ENCODE measurements around the gene NCKAP1.
A peak's percentile ranks its signal among the peaks of the same experiment; 100 is the strongest.

NCKAP1 gene

GRCh38 chr2:182949572-182950189 lies 88.6 kb downstream of the NCKAP1 start:
- peak; percentile 20 for DNase-seq

DNA sequence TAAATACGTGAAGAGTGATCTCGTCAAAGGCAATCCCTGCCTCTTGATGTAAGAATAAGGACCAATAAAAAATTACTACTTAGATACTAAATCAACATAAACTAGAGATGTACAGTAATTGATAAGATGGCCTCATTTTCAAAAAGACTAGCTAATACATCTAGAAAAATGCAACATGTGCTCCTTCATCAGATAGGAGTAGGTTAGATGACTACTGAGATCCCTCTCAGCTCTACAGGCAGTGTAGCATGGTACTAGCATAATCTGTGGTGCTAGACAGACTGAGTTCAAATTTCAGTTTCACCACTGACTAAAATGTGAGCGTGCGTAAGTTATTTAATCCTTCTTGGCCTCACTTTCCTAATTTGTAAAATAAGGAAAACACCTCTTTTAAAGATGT lies 89.2 kb downstream of the NCKAP1 start:
- DNase-seq, result no peak

DNA sequence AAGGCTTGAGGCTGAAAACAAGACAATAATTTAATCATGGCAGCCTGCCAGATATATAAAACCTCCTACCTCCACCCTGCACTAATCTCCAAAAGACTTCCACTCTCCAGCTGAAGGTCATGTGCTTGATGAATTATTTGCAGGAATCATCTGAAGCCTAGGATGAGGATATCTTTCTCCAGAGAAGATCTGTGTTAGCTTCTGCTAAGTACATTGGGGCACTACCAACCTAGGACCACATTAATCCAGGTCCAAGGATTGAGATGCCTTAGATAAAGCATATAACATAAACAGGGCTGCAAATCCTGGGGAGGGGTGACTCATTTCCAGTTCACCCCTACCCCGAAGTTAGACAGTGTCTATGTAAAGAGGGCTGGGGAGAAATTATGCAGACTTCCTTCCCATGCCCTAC lies 91.3 kb downstream of the NCKAP1 start:
- peak; percentile 90 for DNase-seq

DNA sequence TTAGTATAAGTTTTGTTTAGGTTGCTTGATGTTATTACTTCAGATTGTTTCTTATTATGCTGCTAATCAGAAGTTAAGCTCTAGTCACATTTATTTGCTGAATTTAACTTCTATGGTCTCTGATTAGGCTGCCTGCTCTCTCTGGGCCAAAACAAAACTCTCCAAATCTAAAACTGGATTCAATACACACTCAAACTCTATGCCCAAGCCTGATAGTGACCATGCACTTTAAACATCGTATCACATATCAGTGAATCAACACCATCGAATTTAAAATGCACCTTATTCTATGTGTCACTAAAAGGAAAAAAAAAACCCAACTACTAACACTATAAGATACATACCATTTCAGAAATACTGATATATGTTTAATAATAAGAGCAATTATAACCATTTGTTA lies 94.9 kb downstream of the NCKAP1 start:
- no peak for DNase-seq

DNA sequence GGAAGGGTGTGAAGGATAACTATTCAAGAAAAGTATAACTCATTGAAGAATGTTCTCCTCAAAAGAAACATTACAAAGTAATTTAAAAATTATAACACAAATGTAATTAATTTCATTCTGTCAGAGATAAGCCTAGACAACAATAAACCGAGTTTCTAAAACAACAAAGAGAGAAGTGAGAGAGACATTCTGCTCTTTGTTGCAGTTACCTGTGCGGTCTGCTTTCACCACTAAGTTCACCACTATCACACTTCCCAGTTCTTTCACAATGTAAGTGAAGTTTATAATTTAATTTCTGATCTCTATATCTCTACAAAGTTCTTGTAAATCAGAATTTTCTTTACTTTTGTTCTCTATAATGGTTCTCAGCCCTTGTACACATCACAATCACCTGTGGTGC lies 95.5 kb downstream of the NCKAP1 start:
- no peak for DNase-seq

DNA sequence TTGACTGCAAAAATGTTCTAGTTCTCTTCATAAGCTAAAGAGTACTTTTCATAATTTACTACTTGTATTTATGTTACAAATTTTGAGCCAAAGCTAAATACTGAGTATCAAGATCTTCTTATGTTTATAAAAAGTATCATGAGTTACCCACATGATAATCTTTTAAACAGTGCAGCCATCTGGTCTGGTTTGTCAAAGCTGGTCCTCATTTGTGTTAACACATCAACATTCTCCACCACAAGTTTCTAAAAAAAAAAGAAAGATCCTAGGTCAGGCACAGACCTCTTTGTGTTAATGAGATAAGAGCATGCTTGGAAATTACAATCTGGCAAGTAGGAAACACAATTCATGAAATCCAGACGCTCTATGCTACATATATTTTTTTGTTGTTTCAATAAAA lies 96.3 kb downstream of the NCKAP1 start:
- peak; percentile 94 for DNase-seq

- DNase-seq, result peak; percentile 85
These were observed 97.0 kb downstream of the NCKAP1 start for GRCh38 chr2:182941121-182941722.

DNA sequence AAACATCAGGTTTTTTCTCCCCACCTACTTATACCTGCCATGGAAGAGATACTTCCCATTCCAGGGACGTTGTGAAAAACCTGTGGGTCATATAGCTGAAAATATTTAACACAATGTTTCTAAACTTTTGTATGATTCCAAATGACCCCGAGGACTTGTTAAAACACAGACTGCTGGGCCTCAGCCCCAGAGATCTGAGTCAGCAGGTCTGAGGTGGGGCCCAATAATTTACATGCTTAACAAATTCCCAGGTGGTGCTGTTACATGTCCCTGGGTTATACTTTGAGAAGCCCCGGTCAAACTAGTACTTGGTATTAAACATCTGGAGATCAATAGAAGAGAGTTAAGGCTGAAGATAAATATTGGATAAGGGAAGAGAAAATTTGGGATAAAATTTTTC lies 100.4 kb downstream of the NCKAP1 start:
- no peak for DNase-seq

GRCh38 chr2:182933629-182934028 lies 104.6 kb downstream of the NCKAP1 start:
- DNase-seq, result no peak

DNA sequence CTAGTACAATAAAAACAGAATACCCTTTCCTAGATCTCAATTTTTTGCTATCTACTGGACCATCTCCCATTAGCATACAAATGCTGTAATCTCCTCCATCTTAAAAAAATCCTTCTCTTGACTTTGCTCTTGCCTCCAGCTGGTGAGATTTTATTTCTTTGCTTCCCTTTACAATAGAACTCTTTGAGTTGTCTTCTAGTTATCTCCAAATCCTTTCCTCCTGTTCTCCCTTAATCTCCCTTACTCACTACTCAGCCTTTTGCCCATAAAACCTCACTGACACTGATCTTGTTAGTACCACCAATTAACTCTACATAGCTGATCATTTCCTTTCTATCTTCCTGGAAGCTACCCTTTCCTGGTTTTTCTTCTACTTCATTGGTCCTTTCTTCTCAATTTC lies 108.3 kb downstream of the NCKAP1 start:
- peak; percentile 94 for DNase-seq

DNA sequence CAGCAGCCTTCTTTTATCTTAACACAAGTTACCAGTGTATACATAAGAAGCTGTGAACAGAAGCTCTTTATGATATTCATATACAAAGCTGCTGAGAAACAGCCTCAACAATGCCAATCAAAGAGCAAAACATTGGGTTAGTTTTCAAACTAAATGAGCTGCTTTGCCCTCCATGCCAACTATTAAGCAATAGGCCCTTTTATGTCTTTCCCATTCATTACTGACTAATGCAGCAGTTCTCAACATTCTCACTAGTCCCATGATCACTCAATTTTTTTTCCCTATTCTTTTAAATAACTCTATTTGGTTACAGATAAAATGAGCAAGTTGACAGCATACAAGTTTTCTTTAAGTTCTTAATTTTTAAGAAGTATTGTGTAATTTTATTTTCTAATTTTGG lies 114.0 kb downstream of the NCKAP1 start:
- DNase-seq, result no peak

DNA sequence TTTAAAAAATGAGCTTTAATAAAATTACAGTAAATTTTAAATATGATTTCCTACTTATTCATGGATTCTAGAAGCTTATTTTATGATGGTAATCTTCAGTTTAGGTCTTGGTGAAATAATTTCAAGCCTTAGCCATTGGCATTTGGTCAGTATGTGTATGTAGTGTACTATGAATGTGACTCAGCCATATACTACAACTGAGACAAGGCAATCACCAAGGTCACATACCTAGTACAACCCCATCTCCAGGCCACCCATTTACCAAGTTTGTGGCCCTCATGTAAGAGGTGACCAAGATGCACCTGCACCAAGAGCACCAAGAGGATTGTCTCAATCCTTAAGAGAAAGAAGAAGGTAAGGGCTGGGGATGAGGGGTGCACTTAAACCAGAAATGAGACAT lies 117.0 kb downstream of the NCKAP1 start:
- no peak for DNase-seq

DNA sequence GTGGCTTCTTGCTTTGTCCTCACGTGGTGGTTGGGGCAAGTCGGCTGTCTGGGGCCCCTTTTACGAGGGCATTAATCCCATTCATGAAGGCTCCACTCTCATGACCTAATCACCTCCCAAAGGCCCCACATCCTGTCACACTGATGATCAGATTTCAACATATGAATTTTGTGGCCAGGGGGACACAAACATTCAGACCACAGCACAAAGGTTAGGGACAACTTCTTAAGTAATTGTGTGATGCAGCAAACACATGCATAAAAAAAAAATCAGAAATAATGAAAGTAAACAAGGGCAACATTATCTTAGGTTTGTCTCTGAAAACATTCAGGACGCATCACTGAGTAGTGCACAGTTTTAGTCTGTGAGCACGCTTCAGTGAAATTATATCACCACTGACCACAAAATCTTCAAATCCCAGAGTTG lies 117.6 kb downstream of the NCKAP1 start:
- DNase-seq, result peak; percentile 34

- DNase-seq, result no peak
These were observed 118.2 kb downstream of the NCKAP1 start for GRCh38 chr2:182920089-182920488.

GRCh38 chr2:182918961-182919652 lies 119.2 kb downstream of the NCKAP1 start:
- no peak for DNase-seq

GRCh38 chr2:182917924-182918323 lies 120.3 kb downstream of the NCKAP1 start:
- DNase-seq, result no peak

- no peak for DNase-seq
These were observed 121.8 kb downstream of the NCKAP1 start for GRCh38 chr2:182916417-182916816.

GRCh38 chr2:182915369-182916326 lies 122.6 kb downstream of the NCKAP1 start:
- peak; percentile 29 for DNase-seq

DNA sequence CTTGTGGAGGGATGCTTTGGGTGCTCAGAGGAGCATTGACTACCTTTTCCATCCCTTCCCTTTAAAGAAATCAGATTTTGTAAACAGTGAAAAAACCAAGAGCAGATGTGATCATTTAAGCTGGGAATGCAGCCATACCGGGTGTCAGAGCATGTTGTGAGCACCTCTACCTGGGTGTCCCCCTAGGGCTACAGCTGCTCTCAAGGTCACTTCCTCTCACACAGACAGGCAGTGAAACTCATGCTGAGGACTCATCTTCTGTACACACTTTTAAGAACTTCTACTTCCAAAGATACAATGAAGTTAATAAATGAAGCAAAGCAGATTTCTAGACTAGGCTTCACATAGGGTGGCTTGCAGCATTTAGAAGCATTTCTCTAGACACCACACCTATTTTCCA lies 123.4 kb downstream of the NCKAP1 start:
- no peak for DNase-seq

DNA sequence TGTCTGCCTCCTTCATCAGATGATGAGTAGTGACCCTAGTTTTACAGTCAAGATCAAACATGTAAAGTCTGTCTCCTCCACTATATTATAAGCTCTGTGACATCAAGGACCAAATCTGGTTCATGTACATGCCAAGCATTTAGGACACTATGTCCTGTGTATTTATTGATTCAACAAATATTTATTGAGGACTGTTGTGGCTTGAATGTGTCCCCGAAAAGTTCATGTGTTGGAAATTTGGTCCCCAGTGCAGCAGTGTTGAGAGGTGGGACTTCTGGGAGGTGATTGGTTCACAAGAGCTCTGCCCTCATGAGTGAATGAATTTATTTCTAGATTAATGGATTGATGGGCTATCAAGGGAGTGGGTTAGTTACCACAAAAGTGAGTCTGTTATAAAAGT lies 125.2 kb downstream of the NCKAP1 start:
- DNase-seq, result no peak

DNA sequence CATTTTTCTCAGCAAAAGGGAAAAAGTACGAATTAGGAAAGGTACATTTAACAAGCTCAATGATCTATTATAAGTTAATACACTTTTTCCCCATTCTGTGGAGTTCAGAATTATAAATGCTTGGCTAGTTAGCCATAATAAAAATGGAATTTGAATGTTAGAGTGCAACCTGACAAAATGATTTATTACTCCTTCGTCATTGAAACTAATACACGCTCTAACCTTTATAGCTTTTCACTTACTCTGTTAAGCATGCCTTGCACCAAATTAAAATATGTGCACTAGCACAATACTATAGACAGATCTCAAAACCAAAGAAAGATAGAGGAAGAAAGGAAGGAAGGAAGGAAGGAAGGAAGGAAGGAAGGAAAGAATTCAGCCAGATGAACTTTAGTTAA lies 125.7 kb downstream of the NCKAP1 start:
- no peak for DNase-seq

DNA sequence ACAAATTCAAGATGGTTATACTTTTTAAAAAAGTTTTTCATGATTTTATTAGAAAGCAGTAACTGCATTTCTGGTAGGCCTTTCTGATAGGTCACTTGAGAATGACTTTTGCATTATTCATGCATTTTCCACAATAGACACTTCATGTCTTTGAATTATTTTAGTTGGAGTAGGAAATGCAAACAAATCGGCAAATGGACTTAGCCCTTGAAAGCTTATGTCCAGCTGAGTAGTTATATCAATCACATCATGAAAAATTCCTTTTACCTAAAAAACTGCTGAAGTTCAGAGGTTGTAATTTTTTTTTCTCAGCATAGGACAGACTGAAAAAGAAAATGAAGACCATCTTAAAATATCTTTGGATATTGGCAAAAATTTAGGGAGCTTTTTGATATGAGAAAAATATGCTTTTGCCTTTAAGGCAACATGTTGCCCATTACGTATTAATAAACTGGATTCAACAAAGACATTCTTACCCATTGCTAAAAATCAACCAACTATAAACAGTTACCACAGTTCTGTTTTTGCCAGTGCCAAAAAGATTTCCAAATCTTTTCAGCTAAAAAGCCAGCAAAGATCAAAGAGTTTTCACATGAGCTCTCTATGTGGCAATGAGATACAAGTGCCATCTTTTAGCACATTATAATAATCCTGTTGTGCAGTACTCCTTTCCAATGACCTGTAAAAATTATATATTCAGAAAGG lies 126.3 kb downstream of the NCKAP1 start:
- DNase-seq, result no peak

DNA sequence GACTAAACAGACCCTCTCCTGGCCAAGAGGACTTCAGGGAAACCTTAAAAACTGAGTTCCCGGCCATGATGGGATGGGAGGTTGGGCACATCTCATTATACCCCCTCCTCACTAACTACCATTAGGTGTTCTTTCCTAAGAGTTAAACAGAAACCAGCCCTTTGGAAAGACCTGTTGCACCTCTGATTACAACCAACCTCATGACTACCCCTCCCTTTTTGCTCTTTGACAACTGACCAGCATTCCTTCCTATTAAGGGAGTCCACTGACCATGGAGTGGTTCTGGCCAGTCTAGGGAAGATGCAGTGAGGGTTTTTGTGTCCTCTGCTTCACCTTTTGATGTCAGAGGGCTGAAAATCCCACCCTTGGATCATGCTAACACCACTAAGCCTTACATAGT lies 127.3 kb downstream of the NCKAP1 start:
- no peak for DNase-seq
